ENCODE results near the gene TRPM4.
"Not testable (repeated sequence)": the region's sequence is repeated elsewhere in the genome, so short reads cannot be mapped to it uniquely, and the experiment has no call there.

TRPM4 gene

GRCh38 chr19:49127225-49127624 lies 30.4 kb upstream of the TRPM4 start:
- not testable (repeated sequence) for DNase-seq (ENCODE audit: low read depth)

DNA sequence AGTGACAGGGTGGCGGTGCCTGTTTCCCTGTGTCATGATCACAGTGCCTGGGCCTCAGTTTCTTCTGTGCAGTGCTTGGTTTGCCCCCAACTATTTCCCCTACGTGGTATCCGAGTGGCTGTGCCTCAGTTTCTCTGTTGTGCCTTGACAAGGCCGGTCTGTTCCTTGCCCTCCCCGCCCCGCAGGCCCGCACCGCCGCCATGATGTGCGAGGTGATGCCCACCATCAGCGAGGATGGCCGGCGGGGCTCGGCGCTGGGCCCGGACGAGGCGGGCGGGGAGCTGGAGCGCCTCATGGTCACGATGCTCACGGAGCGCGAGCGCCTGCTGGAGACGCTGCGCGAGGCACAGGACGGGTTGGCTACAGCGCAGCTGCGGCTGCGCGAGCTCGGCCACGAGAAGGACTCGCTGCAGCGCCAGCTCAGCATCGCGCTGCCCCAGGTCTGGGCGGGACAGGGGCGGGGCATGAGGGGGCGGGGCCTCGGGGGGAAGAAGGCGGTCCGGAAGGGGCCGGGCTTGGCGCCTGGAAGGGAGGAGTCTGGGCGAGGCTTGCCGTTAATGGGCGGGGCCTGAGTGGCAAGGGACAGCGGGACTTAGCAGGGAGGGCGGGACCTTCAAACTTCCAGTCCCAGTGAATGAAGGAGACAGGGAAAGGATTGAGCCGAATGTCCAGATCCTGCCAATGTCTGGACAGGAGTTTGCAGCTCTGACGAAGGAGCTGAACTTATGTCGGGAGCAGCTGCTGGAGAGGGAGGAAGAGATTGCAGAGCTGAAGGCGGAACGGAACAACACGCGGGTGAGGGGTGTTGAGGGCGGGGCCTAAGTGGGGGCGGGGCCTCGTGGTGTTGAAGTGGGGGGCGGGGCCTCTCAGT lies 29.7 kb upstream of the TRPM4 start:
- DNase-seq (ENCODE audit: low read depth): peak; percentile 95

DNA sequence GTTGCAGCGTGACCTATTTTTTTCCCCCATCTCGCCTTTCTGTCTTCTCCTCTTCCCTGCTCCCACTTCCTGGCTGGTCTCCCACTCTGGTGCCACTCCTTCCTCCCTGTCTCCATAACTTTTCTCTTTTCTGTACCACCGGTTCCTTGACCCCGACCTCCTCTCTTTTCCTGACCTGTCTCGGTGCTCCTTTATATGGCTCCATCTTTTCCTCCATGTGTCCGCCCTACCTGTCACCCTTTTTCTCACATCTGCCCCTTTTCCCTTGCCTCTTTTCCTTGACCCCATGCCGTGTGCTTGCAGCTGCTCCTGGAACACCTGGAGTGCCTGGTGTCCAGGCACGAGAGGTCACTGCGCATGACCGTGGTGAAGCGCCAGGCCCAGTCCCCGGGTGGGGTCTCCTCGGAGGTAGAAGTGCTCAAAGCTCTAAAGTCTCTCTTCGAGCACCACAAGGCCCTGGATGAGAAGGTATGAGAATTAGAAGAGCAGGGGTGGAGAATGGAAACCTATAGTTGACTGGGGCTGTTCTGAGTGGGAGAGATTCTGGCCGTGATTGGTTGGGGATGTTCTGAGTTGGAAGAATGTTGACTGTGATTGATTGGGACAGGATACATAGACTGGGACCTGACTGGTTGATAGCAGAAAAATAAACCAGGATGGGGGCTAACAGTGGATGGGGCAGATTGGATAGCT lies 28.9 kb upstream of the TRPM4 start:
- no peak for DNase-seq (ENCODE audit: low read depth)

DNA sequence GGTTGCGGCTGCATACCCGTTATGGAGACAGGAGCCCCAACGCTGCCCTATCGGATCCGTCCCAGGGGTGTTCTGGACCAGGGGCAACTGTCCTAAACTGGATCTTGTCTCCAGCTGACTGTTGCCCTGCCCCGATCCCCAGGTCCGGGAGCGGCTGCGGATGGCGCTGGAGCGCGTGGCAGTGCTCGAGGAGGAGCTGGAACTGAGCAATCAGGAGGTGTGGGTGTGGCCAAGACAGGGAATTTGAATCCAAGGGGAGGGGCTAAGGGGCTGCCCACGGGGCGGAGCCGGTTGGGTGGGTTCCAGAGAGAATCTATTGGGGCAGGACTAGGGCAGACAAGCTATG lies 28.4 kb upstream of the TRPM4 start:
- DNase-seq (ENCODE audit: low read depth): no peak

- no peak for DNase-seq (ENCODE audit: low read depth)
Measured at GRCh38 chr19:49130325-49130724, 27.3 kb upstream of the TRPM4 start.

DNA sequence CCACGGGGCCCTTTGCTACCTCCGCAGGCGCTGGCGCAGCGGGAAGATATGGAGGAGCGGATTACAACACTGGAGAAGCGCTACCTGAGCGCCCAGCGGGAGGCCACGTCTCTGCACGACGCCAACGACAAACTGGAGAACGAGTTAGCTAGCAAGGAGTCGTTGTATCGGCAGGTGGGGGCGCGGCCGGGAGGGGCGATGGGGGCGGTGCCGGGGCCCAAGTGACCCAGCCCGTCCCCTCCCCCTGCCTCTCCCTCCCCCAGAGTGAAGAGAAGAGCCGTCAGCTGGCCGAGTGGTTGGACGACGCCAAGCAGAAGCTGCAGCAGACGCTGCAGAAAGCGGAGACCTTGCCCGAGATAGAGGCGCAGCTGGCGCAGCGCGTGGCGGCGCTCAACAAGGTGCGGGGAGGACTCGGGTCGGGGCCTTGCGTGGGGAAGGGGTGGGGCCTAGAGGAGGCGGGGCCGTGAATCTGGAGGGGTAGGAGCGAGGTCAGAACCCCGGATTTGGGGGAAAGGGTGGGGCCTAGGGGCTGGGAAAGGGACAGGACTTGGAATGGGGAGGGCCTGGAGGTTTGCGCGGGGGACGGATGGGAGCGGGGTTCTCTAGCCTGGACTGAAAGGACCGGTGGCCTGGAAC lies 24.5 kb upstream of the TRPM4 start:
- DNase-seq (ENCODE audit: low read depth): no peak

GRCh38 chr19:49133621-49134454 lies 23.8 kb upstream of the TRPM4 start:
- peak; percentile 55 for DNase-seq (ENCODE audit: low read depth)

DNA sequence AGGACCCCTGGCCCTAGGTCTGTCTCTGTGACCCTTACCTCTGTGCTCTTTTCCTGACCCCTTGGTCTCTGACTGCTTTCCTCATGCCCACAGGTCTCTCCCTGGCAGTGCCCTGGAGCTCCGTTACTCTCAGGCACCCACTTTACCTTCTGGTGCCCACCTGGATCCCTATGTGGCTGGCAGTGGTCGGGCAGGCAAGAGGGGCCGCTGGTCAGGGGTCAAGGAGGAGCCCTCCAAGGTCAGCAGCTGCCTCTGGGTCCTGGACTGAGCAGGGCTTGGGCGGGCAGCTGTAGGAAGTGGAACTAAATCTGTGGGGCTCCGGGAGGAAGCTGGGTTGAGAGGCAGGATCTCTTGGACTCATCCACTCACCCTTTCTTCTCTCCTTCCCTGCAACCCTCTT lies 21.9 kb upstream of the TRPM4 start:
- DNase-seq (ENCODE audit: low read depth): no peak

GRCh38 chr19:49136771-49137171 lies 20.8 kb upstream of the TRPM4 start:
- DNase-seq (ENCODE audit: low read depth): no peak

- DNase-seq (ENCODE audit: low read depth): no peak
Measured at GRCh38 chr19:49140951-49141350, 16.6 kb upstream of the TRPM4 start.

GRCh38 chr19:49141352-49141751 lies 16.2 kb upstream of the TRPM4 start:
- DNase-seq (ENCODE audit: low read depth): no peak

- DNase-seq (ENCODE audit: low read depth): peak; percentile 76
Measured at GRCh38 chr19:49142866-49143335, 14.7 kb upstream of the TRPM4 start.

GRCh38 chr19:49145573-49146407 lies 11.8 kb upstream of the TRPM4 start:
- peak; percentile 82 for DNase-seq (ENCODE audit: low read depth)

GRCh38 chr19:49146408-49146770 lies 11.2 kb upstream of the TRPM4 start:
- DNase-seq (ENCODE audit: low read depth): not testable (repeated sequence)

DNA sequence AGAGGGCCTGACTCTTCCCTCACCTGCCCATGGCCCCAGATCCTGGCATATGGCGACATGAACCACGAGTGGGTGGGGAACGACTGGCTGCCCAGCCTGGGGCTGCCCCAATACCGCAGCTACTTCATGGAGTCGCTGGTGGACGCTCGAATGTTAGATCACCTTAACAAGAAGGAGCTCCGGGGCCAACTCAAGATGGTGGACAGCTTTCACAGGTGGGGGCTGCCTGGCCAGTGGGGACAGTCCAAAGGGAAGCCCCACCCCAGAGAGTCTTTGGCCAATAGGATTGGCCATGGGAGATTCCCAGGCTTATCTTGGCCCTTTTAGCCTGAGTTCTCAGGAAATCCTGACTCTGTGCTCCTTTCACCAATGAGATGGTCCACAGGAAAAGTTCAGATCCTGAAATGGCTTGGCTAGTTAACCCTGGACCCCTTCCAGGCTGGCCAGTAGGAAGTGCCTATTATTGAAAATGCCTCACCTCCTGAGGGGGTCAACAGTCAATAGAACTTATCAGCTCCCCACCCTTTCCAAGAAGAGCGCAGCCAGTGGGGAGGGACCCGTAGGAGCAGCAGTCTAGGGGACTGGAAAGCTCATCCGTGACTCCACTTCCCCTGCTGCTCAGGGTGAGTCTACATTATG lies 9.4 kb upstream of the TRPM4 start:
- no peak for DNase-seq (ENCODE audit: low read depth)

GRCh38 chr19:49148784-49149651 lies 8.6 kb upstream of the TRPM4 start:
- peak; percentile 77 for DNase-seq (ENCODE audit: low read depth)

- no peak for DNase-seq (ENCODE audit: low read depth)
Measured at GRCh38 chr19:49149652-49150105, 7.9 kb upstream of the TRPM4 start.

GRCh38 chr19:49150106-49150943 lies 7.3 kb upstream of the TRPM4 start:
- DNase-seq (ENCODE audit: low read depth): peak; percentile 22

DNA sequence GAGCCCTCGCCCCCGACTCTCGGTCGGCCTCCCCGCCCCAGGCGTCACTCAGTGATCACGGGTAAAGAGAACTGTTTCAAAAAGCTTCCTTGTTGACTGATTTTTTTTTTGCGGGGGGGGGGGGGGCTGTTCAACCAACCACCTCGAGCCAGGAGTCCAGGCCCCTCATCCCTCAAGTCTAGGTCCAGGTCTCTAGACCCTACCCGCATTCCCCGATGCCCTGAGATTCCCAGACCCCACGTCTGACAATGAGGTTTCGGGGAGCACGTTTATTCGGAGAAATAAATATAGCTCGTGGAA lies 6.7 kb upstream of the TRPM4 start:
- no peak for DNase-seq (ENCODE audit: low read depth)

Data from activated T-cell treated with anti-CD3 and anti-CD28 coated beads for 48 hours (primary cell).